ENCODE results near the gene ULK1.
"Not testable (repeated sequence)": the region's sequence is repeated elsewhere in the genome, so short reads cannot be mapped to it uniquely, and the experiment has no call there.

ULK1 gene

DNA sequence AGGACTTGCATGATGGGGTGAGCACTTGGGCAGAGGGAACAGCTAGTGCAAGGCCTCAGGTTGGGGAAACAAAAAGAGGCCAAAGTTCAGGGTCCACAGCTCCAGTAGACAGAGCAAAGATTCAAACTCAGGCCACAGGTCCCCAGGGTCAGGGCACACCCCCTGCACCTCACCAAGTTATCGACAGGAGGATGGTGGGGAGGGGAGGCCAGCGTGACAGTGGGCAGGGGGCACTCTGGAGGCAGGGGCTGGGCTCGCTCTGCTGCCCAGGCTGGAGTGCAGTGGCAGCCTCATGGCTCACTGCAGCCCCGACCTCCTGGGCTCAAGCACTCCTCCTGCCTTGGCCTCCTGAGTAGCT is 32.4 kb upstream of the ULK1 start:
- DNase-seq (ENCODE audit: low spot score): no peak

DNA sequence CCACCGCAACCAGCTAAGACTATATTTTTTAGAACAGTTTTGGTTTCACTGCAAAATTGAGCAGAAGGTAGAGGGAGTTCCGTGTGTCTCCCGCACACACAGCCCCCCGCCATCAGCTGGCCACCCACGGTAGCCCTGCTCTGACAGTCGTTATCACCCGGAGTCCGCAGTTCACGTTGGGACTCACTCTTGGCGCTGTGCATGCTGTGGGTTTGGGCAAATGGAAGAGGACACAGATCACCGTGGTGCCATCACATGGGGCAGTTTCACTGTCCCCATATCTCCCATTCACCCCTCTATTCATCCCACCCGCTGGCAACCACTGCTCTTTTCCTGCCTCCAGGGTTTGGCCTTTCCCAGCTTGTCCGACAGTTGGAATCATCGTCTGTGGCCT is 31.8 kb upstream of the ULK1 start:
- no peak for DNase-seq (ENCODE audit: low spot score)

- DNase-seq (ENCODE audit: low spot score): no peak
Observed at GRCh38 chr12:131862994-131863710, 31.3 kb upstream of the ULK1 start.

DNA sequence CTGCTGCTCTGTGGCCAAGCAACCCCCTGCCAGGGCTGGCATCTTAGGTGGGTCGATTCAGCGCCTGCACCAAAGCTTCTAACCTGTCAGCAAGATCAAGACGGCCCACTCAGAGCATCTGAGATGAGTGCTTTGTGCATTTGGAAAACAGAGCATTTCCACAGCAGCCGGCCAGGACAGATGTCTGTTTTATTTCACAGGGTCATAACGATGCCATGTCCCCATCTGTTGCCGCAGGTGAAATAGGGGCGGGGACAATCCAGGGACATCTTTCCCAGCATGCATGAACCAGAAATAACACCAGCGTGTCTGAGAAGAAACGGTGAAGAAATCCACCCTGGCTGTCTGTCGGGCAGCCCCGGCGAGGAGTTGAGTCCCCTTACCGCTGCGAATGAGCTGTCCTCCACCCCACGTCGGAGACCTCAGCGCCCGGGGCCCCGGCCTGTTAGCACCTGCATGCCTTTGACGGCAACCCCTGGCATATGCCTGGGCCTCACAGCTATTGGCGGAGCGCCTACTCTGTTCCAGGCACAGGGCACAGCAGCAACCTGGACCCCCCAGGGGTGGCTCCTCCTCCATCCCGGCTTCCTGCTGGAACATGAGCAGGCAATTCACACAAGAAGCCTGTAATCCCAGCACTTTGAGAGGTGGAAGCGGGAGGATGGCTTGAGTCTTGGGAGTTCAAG is 30.6 kb upstream of the ULK1 start:
- peak; percentile 2 for DNase-seq (ENCODE audit: low spot score)

- DNase-seq (ENCODE audit: low spot score): no peak
Observed at GRCh38 chr12:131864469-131864868, 30.0 kb upstream of the ULK1 start.

- peak; percentile 2 for DNase-seq (ENCODE audit: low spot score)
Observed at GRCh38 chr12:131865180-131865875, 29.1 kb upstream of the ULK1 start.

- no peak for DNase-seq (ENCODE audit: low spot score)
Observed at GRCh38 chr12:131867471-131867870, 27.0 kb upstream of the ULK1 start.

DNA sequence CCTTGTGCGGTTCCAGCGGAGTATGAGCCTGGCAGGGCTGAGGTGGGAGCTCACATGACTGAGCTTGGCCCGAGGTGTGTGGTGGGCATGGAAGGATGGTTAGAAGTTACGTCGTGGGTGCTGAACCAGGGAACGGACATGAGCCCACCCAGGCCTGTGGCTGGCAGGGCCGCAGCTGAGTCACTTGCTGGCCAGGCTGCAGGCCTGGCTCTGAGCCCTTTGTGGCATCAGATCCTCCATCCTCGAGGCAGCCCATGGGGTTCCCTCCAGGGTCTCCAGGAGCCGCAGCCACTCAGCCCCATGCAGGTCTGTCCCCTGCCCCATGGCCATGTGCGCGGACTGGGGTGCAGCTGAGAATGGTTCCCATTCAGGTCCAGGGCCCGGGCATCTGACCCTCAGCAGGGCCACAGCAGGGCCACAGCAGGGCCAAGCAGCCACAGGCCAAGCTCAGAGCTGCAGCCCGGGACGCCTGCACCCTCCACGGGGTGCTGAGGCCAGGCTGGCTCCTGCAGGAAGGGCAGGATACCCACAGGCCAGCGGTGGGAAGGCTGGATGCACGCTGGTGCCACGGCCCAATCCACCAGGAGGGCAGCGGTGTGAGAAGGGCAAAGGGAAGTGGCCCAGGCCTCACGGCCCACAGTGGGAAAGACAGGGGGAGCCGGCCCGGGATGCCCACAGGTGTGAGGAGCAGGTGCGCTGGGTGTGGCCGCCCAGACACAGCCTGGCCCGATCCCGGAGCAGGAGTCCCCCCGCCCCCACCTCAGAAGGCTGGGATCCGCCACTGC is 26.3 kb upstream of the ULK1 start:
- DNase-seq (ENCODE audit: low spot score): peak; percentile 55

DNA sequence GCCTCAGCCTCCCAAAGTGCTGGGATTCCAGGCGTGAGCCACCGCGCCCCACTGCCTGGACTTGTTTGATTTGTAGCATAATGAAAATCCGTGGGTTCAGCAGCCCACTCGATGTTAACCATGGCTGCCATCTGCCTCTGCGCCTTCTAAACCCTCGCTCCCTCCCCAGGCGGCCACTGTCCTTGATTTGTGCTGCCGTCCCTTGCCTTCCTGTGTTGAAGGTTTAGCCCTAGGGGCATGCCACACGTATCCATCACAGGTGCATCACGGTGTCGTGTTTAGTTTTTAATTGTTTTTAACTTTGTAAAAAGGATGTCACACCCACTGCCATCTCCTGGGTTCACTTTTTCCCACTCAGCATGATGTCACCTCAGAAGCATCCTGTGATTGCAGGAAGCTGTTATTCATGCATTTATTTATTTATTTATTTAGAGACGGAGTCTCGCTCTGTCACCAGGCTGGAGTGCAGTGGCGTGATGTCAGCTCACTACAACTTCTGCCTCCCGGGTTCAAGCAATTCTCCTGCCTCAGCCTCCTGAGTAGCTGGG is 24.5 kb upstream of the ULK1 start:
- peak; percentile 85 for DNase-seq (ENCODE audit: low spot score)

- no peak for DNase-seq (ENCODE audit: low spot score)
Observed at GRCh38 chr12:131871677-131872076, 22.7 kb upstream of the ULK1 start.

GRCh38 chr12:131872154-131873051 is 22.0 kb upstream of the ULK1 start:
- DNase-seq (ENCODE audit: low spot score): peak; percentile 80

DNA sequence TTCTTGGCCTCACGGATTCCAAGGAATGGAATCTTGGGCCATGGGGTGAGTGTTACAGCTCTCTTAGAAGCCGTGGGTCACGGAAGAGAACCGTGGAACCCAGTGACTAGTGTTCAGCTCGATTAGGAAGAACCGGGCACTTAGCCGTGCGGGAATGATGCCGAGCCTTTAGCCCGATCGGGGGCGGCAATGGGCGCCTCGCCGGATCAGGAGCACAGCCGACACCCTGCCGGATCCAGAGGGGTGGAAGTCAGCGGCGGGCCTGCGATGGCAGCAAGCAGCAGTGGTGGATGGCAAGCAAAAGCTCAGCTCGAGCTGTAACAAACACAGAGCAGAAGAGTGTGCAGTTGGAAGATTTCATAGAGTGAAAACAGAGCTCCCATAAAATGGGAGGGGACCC is 21.1 kb upstream of the ULK1 start:
- DNase-seq (ENCODE audit: low spot score): no peak

- DNase-seq (ENCODE audit: low spot score): not testable (repeated sequence)
Observed at GRCh38 chr12:131874972-131875371, 19.4 kb upstream of the ULK1 start.

DNA sequence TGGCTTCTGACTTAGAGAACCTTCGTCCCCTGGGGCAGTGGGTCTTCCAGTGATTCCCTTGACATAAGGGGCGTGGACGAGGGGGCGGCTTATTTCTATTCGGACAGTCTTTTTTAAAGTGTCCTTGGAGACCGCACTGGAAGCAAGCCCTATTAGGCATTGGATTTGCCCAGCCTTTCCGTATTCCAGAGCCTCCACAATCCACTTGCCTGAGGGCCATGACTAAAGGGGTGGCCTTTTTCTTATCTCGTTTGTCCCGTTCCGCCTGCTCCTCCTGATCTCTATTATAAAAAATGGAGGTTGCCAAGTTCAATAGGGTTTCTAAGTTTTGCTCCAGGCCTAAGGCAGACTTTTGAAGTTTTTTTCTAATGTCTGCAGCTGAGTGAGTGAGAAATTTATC is 17.2 kb upstream of the ULK1 start:
- DNase-seq (ENCODE audit: low spot score): not testable (repeated sequence)

DNA sequence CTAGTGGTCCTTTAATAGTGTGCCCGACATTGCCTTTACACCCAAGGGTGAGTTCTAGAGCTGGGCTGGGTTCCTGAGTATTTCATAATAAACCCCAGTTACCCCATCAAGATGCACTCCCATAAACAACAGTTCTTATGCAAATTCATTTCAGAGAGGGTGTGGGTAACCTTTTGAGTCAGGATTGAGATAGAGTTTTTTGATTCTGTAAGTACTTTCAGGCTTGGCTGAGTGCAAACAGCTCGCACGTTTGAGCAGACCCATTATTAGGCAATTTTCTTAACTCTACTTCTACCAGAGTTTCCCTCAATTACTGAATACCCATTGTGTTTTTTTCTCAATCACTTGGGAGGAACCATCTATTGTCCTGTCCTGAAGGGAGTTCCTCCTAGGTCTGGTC is 16.0 kb upstream of the ULK1 start:
- not testable (repeated sequence) for DNase-seq (ENCODE audit: low spot score)

DNA sequence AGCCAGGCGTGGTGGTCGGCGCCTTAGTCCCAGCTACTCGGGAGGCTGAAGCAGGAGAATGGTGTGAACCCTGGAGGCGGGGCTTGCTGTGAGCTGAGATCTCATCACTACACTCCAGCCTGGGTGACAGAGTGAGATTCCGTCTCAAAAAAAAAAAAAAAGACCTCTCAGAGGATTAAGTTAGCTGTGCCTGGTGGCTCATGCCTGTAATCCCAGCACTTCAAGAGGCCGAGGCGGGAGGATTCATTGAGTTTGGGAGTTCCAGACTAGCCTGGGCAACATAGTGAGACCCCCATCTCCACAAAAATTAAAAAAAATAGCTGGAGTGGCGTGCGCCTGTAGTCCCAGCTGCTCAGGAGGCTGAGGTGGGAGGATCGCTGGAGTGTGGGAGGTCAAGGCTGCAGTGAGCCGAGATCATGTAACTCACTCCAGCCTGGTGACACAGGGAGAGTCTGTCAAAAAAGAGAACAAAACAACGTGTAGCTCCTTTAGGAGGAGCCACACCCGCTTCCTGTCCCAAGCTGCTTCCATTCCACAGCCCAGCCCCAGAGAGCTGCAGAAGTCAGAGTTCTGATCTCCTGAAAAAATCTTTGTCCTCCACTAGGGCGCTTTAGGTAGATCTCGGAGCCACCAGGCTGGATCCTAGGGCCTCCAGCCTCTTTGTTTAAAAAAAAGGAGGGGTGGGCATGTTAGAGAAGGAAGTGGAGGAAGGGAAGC is 11.5 kb upstream of the ULK1 start:
- DNase-seq (ENCODE audit: low spot score): peak; percentile 7

- DNase-seq (ENCODE audit: low spot score): no peak
Observed at GRCh38 chr12:131883521-131883900, 10.9 kb upstream of the ULK1 start.

GRCh38 chr12:131885076-131885475 is 9.3 kb upstream of the ULK1 start:
- not testable (repeated sequence) for DNase-seq (ENCODE audit: low spot score)

- DNase-seq (ENCODE audit: low spot score): no peak
Observed at GRCh38 chr12:131885543-131886057, 8.8 kb upstream of the ULK1 start.

GRCh38 chr12:131891722-131892121 is 2.7 kb upstream of the ULK1 start:
- not testable (repeated sequence) for DNase-seq (ENCODE audit: low spot score)

Data from AG08396 (cell line).